Natural killer cell (primary cell): ENCODE data around the gene HARBI1. TPM values are rescaled to one million over a fixed set of nuclear protein-coding genes. Genes with fewer than 3 reads are reported as not detected.

Source experiments
- ATAC-seq, 3 donors: fragments of 150-1000 bp in 2 of 3; fragments of 200-7000 bp in 1 of 3; cut with Tn5 transposase; 1 replicate in 1 of 3; 2 replicates in 2 of 3; pipeline ENCODE4 v1.10.0; 2021; ENCODE audit warnings: mild to moderate bottlenecking in 2 of 3, moderate library complexity in 2 of 3
- DNase-seq, 2 donors: peaks; one replicate each; pipeline versions ENCODE4 v3.0.0 to v3.0.0-alpha.2; 2013 to 2021; ENCODE audit warnings: mixed read lengths in 1 of 2
- H3K27ac ChIP-seq: one replicate; pipeline ENCODE4 v1.5.1; 2013; ENCODE audit warnings: mild to moderate bottlenecking, low read length
- H3K27me3 ChIP-seq: one replicate; pipeline ENCODE4 v1.6.1; 2013; ENCODE audit warnings: low read length; ENCODE audit not compliant: control insufficient read depth, insufficient read depth
- H3K36me3 ChIP-seq: one replicate; pipeline ENCODE4 v1.6.1; 2013; ENCODE audit warnings: low read length; ENCODE audit not compliant: control insufficient read depth, insufficient read depth
- H3K4me1 ChIP-seq: one replicate; pipeline ENCODE4 v1.6.1; 2013; ENCODE audit warnings: low read length; ENCODE audit not compliant: control insufficient read depth, insufficient read depth
- H3K4me3 ChIP-seq: one replicate; pipeline ENCODE4 v1.5.1; 2013; ENCODE audit warnings: low read length
- H3K9me3 ChIP-seq: one replicate; pipeline ENCODE4 v1.6.1; 2013; ENCODE audit warnings: low read length; ENCODE audit not compliant: control insufficient read depth, insufficient read depth
- H3K27ac Mint-ChIP-seq, 2 donors: one replicate each; pipeline ENCODE4 v1.8.0; 2022; ENCODE audit warnings: mild to moderate bottlenecking in 2 of 2, mixed read lengths in 2 of 2, moderate library complexity in 1 of 2
- H3K27me3 Mint-ChIP-seq, 2 donors: one replicate each; pipeline ENCODE4 v1.8.0; 2022; ENCODE audit warnings: low read depth in 2 of 2, mixed read lengths in 2 of 2
- H3K36me3 Mint-ChIP-seq: one replicate; pipeline ENCODE4 v1.8.0; 2022; ENCODE audit warnings: mixed read lengths
- H3K4me1 Mint-ChIP-seq, 2 donors: one replicate each; pipeline ENCODE4 v1.8.0; 2022; ENCODE audit warnings: mixed read lengths in 2 of 2
- H3K4me3 Mint-ChIP-seq: one replicate; pipeline ENCODE4 v1.8.0; 2022; ENCODE audit warnings: mild to moderate bottlenecking, moderate library complexity, mixed read lengths
- H3K9me3 Mint-ChIP-seq, 2 donors: one replicate each; pipeline ENCODE4 v1.8.0; 2022; ENCODE audit warnings: mixed read lengths in 2 of 2
- CTCF ChIP-seq: fragments of 200-600 bp; IDR thresholded peaks from one replicate; pipeline ENCODE4 v1.8.0; 2022; ENCODE audit warnings: antibody characterized with exemption
- WGBS: methylation state at CpG from one replicate; pipeline ENCODE4 v1.1.7; 2013; ENCODE audit warnings: missing lambda C conversion rate; ENCODE audit not compliant: insufficient coverage; 5-methylcytosine and 5-hydroxymethylcytosine counted together
- intact Hi-C: fragments of 100-400 bp; cut with micrococcal nuclease; formaldehyde crosslinking; loops from one replicate; pipeline ENCODE4 v1.14.2; 2022
- total RNA-seq, 4 donors: library from RNA; stranded (reverse); fragments of 120-200 nt in 1 of 4; gene quantifications; one replicate each; pipeline versions ENCODE4 v1.2.3 to v1.2.4, GENCODE V29; 2013 to 2022

Gene HARBI1
- total RNA-seq, 3 donors from 2014 or later (not counting 1 experiment from before 2014, with no cell fraction given) = 9.9 to 16.8 (median 12.7) TPM

- 98% methylated on average over 6 of the region's 6 CpGs for WGBS
- no peak overlapping the region for H3K27ac ChIP-seq
- peaks cover 3 to 4% of the 10 kb centered on the region in 2 donors for H3K4me1 Mint-ChIP-seq
Measured at GRCh38 chr11:46664612-46665011, 47.6 kb upstream of the HARBI1 start.

GRCh38 chr11:46663277-46663940 lies 46.4 kb upstream of the HARBI1 start:
- ATAC-seq (no peak), DNase-seq (no peak)
- Histone ChIP-seq H3K4me1 (no peaks in the 10 kb centered on the region), H3K27ac (no peak overlapping the region), H3K4me3 (no peak overlapping the region), H3K9me3 (no peaks in the 10 kb centered on the region), H3K36me3 (peaks cover 76% of the 10 kb centered on the region), H3K27me3 (no peaks in the 10 kb centered on the region)
- H3K27ac Mint-ChIP-seq = no peak overlapping the region
- intact Hi-C loops = no loop called here
- WGBS = 96% methylated on average over 4 of the region's 4 CpGs
- no peaks in the 10 kb centered on the region for H3K27me3 Mint-ChIP-seq
- no peaks in the 10 kb centered on the region for H3K4me1 Mint-ChIP-seq
- TF ChIP-seq CTCF = no peak
- peaks cover 7% of the 10 kb centered on the region for H3K36me3 Mint-ChIP-seq
- H3K9me3 Mint-ChIP-seq = no peaks in the 10 kb centered on the region
- H3K4me3 Mint-ChIP-seq = no peak overlapping the region

More at GRCh38 chr11:46664612-46665011, 47.6 kb upstream of the HARBI1 start:
- no peaks in the 10 kb centered on the region for H3K9me3 Mint-ChIP-seq
- Histone ChIP-seq H3K36me3 (peaks cover 78% of the 10 kb centered on the region), H3K4me3 (no peak overlapping the region), H3K9me3 (no peaks in the 10 kb centered on the region), H3K27me3 (no peaks in the 10 kb centered on the region), H3K4me1 (peaks cover 5% of the 10 kb centered on the region)
- H3K27ac Mint-ChIP-seq = no peak overlapping the region
- no peak for TF ChIP-seq CTCF
- no peaks in the 10 kb centered on the region for H3K27me3 Mint-ChIP-seq
- H3K36me3 Mint-ChIP-seq = peaks cover under 1% of the 10 kb centered on the region
- no peak overlapping the region for H3K4me3 Mint-ChIP-seq
- no peak for DNase-seq
- intact Hi-C loops = no loop called here
- ATAC-seq = no peak

- TF ChIP-seq CTCF = no peak
- ATAC-seq (no peak), DNase-seq (no peak)
- no peaks in the 10 kb centered on the region for H3K4me1 Mint-ChIP-seq
- H3K36me3 Mint-ChIP-seq = peaks cover 7% of the 10 kb centered on the region
- intact Hi-C loops = no loop called here
- no peak overlapping the region for H3K27ac Mint-ChIP-seq
- H3K4me3 ChIP-seq = no peak overlapping the region
- H3K4me3 Mint-ChIP-seq = no peak overlapping the region
- no peaks in the 10 kb centered on the region for H3K4me1 ChIP-seq
- no peaks in the 10 kb centered on the region for H3K9me3 Mint-ChIP-seq
- no peaks in the 10 kb centered on the region for H3K27me3 ChIP-seq
- H3K27ac ChIP-seq = no peak overlapping the region
- H3K36me3 ChIP-seq = peaks cover 75% of the 10 kb centered on the region
- H3K27me3 Mint-ChIP-seq = no peaks in the 10 kb centered on the region
- no peaks in the 10 kb centered on the region for H3K9me3 ChIP-seq
Measured at GRCh38 chr11:46662366-46662765, 45.3 kb upstream of the HARBI1 start.

GRCh38 chr11:46661836-46662235 lies 44.8 kb upstream of the HARBI1 start:
- Mint-ChIP-seq H3K9me3 (no peaks in the 10 kb centered on the region), H3K36me3 (peaks cover 7% of the 10 kb centered on the region), H3K27ac (no peak overlapping the region), H3K27me3 (no peaks in the 10 kb centered on the region), H3K4me1 (no peaks in the 10 kb centered on the region), H3K4me3 (no peak overlapping the region)
- no peaks in the 10 kb centered on the region for H3K27me3 ChIP-seq
- intact Hi-C loops = no loop called here
- peaks cover 75% of the 10 kb centered on the region for H3K36me3 ChIP-seq
- no peaks in the 10 kb centered on the region for H3K9me3 ChIP-seq
- DNase-seq (no peak), ATAC-seq (no peak)
- no peak overlapping the region for H3K27ac ChIP-seq
- no peaks in the 10 kb centered on the region for H3K4me1 ChIP-seq
- no peak for TF ChIP-seq CTCF
- no peak overlapping the region for H3K4me3 ChIP-seq
